ENCODE measurements around the gene ERP27. TPM values are rescaled to one million over a fixed set of nuclear protein-coding genes. Genes with fewer than 3 reads are reported as not detected.

The ERP27 gene
- total RNA-seq, 1 experiment from 2014 or later: not detected

GRCh38 chr12:14968478-14968877, 30.1 kb upstream of the ERP27 start (continued):
- TF ChIP-seq, protein P1, sequence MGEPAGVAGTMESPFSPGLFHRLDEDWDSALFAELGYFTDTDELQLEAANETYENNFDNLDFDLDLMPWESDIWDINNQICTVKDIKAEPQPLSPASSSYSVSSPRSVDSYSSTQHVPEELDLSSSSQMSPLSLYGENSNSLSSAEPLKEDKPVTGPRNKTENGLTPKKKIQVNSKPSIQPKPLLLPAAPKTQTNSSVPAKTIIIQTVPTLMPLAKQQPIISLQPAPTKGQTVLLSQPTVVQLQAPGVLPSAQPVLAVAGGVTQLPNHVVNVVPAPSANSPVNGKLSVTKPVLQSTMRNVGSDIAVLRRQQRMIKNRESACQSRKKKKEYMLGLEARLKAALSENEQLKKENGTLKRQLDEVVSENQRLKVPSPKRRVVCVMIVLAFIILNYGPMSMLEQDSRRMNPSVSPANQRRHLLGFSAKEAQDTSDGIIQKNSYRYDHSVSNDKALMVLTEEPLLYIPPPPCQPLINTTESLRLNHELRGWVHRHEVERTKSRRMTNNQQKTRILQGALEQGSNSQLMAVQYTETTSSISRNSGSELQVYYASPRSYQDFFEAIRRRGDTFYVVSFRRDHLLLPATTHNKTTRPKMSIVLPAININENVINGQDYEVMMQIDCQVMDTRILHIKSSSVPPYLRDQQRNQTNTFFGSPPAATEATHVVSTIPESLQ (CRISPR knock-in tag; IDR thresholded peaks at IDR 0.05): no peak
- TF ChIP-seq KAT7 (CRISPR knock-in tag; IDR thresholded peaks at IDR 0.05; ENCODE audit: borderline replicate concordance): no peak
- no peak for TF ChIP-seq RELA (CRISPR knock-in tag; IDR thresholded peaks at IDR 0.05; ENCODE audit: borderline replicate concordance)

DNA sequence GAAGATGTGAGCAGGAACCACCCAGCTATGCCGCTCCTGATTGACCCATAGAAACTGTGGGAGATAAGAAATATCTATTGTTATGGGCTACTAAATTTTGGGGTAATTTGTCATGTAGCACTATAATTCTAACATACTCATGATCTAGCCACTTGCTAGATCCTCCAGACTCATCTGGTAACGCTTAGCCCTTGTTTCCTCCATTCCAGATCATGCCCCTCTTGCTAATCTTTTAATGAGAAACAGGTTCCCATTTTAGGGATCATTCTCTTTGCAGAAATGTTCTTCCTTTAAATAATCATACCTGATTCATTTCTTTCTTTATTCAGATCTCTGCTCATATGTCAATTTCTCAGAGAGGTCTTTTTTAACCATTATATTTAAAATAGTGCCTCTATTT, 26.9 kb upstream of the ERP27 start:
- Mint-ChIP-seq H3K27me3 (ENCODE audit: low read depth) (no peaks in the 10 kb centered on the region), H3K36me3 (no peaks in the 10 kb centered on the region), H3K27ac (no peak overlapping the region), H3K4me3 (no peak overlapping the region), H3K4me1 (peaks cover 11% of the 10 kb centered on the region), H3K9me3 (no peaks in the 10 kb centered on the region)
- ATAC-seq (no peak), DNase-seq (ENCODE audit: low spot score) (no peak)
- TF ChIP-seq, protein P2, sequence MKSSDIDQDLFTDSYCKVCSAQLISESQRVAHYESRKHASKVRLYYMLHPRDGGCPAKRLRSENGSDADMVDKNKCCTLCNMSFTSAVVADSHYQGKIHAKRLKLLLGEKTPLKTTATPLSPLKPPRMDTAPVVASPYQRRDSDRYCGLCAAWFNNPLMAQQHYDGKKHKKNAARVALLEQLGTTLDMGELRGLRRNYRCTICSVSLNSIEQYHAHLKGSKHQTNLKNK (CRISPR knock-in tag; IDR thresholded peaks at IDR 0.05): no peak
- no peak for TF ChIP-seq NFATC4 (CRISPR knock-in tag; IDR thresholded peaks at IDR 0.05)
- no peak for TF ChIP-seq ZNF317 (CRISPR knock-in tag; IDR thresholded peaks at IDR 0.05; ENCODE audit: borderline replicate concordance, low read depth)
- no peak for TF ChIP-seq TEAD4 (CRISPR knock-in tag; IDR thresholded peaks at IDR 0.05)
- ChIA-PET CTCF (no interaction called here), POLR2A (interaction anchor here (0.5 kb wide), 1 partner anchor 122 kb away, joined by 3 read pairs; no protein-coding TSS in a partner anchor)

DNA sequence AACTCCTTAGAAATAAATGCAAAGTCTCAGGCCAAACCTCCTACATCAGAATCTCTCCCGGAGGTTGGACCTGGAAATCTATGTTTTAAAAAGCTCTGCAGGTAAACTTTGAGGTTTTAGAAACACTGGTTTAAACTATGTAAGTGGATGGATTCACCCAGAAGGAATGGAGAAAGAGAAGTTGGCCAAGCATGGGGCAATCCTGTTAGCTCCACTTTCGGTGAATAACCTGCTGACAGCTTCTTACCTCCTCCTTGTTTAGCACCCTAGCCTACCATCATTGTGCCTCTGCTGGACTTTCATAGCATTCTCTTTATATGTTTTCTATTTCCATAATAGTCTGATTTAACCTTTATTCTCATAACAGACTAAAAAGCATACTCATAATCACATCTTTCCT, 26.1 kb upstream of the ERP27 start:
- H3K36me3 Mint-ChIP-seq: no peaks in the 10 kb centered on the region
- DNase-seq (ENCODE audit: low spot score) (no peak), ATAC-seq (no peak)
- CTCF ChIA-PET: no interaction called here
- H3K4me1 Mint-ChIP-seq: peaks cover 13% of the 10 kb centered on the region
- no peaks in the 10 kb centered on the region for H3K27me3 Mint-ChIP-seq (ENCODE audit: low read depth)
- TF ChIP-seq STAT6 (CRISPR knock-in tag; conservative IDR thresholded peaks at IDR 0.05; ENCODE audit: low read depth) (no peak), ZNF512 (CRISPR knock-in tag; IDR thresholded peaks at IDR 0.05; ENCODE audit: borderline replicate concordance) (no peak)
- H3K9me3 Mint-ChIP-seq: no peaks in the 10 kb centered on the region
- POLR2A ChIA-PET: no interaction called here
- H3K4me3 Mint-ChIP-seq: no peak overlapping the region
- no peak overlapping the region for H3K27ac Mint-ChIP-seq

DNA sequence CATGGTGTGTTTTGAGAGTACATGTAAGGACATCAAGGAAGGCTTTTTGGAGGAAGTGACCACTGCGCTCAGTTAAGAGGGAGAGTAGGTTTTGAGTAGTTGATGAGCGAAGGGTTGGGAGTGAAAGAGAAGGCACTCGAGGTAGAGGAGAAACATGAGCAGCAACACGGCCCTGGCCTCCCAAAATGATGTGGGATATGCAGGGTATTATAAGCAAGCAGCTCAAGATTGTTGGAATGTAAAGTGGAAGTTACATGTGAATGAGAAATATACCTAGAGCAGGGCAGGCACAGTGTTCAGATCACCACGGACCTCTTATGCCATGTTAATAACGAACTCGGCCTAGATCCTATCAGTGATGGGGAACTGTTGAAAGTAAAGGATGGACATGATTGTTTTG, 25.2 kb upstream of the ERP27 start:
- peaks cover 21% of the 10 kb centered on the region for H3K4me1 Mint-ChIP-seq
- no peaks in the 10 kb centered on the region for H3K27me3 Mint-ChIP-seq (ENCODE audit: low read depth)
- CTCF ChIA-PET: no interaction called here
- no peaks in the 10 kb centered on the region for H3K36me3 Mint-ChIP-seq
- POLR2A ChIA-PET: no interaction called here
- no peak for DNase-seq (ENCODE audit: low spot score)
- H3K27ac Mint-ChIP-seq: no peak overlapping the region
- H3K9me3 Mint-ChIP-seq: no peaks in the 10 kb centered on the region
- no peak for ATAC-seq
- no peak overlapping the region for H3K4me3 Mint-ChIP-seq
- no peak for TF ChIP-seq SMAD3 (CRISPR knock-in tag; IDR thresholded peaks at IDR 0.05; ENCODE audit: borderline replicate concordance)
- no peak for TF ChIP-seq RELA (CRISPR knock-in tag; IDR thresholded peaks at IDR 0.05; ENCODE audit: borderline replicate concordance)
- TF ChIP-seq CREB1 (CRISPR knock-in tag; IDR thresholded peaks at IDR 0.05): no peak
- TF ChIP-seq FOXP4 (CRISPR knock-in tag; IDR thresholded peaks at IDR 0.05): no peak
- TF ChIP-seq OVOL2 (CRISPR knock-in tag; IDR thresholded peaks at IDR 0.05; ENCODE audit: borderline replicate concordance): no peak
- no peak for TF ChIP-seq ELF4 (CRISPR knock-in tag; IDR thresholded peaks at IDR 0.05; ENCODE audit: low read depth)
- TF ChIP-seq, protein P3, sequence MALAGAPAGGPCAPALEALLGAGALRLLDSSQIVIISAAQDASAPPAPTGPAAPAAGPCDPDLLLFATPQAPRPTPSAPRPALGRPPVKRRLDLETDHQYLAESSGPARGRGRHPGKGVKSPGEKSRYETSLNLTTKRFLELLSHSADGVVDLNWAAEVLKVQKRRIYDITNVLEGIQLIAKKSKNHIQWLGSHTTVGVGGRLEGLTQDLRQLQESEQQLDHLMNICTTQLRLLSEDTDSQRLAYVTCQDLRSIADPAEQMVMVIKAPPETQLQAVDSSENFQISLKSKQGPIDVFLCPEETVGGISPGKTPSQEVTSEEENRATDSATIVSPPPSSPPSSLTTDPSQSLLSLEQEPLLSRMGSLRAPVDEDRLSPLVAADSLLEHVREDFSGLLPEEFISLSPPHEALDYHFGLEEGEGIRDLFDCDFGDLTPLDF (CRISPR knock-in tag; IDR thresholded peaks at IDR 0.05): no peak
- no peak for TF ChIP-seq KAT7 (CRISPR knock-in tag; IDR thresholded peaks at IDR 0.05; ENCODE audit: borderline replicate concordance)
- no peak for TF ChIP-seq TP53 (CRISPR knock-in tag; IDR thresholded peaks at IDR 0.05)

Measured in WTC11 (cell line).